B cell (primary cell): Measurements from ENCODE around the gene AP1AR. TPM values are rescaled to one million over a fixed set of nuclear protein-coding genes. Genes with fewer than 3 reads are reported as not detected.

ENCODE experiments used
- ATAC-seq: fragments of 200-7000 bp; cut with Tn5 transposase; one replicate; pipeline ENCODE4 v1.10.0; 2021; ENCODE audit warnings: low read depth, mild to moderate bottlenecking, moderate number of reproducible peaks, moderate library complexity
- CTCF ChIA-PET: fragments of 350-600 bp; sonication (Branson Sonifier 250); formaldehyde crosslinking; loops from one replicate; lab custom pipeline; 2021; ENCODE audit warnings: antibody characterized with exemption, inconsistent platforms; lab: Charles Lee
- POLR2A ChIA-PET: fragments of 350-600 bp; sonication (Branson Sonifier 250); formaldehyde crosslinking; loops from one replicate; lab custom pipeline; 2021; ENCODE audit warnings: antibody characterized with exemption; lab: Charles Lee
- DNase-seq: peaks from one replicate; pipeline ENCODE4 v3.0.0; 2013
- H2AFZ ChIP-seq: 2 replicates; pipeline ENCODE4 v1.6.1; 2012; ENCODE audit warnings: mild to moderate bottlenecking, low read depth, low read length; ENCODE audit not compliant: insufficient read depth, poor library complexity, severe bottlenecking
- H3K27ac ChIP-seq, 2 donors: 1 replicate in 1 of 2; 2 replicates in 1 of 2; pipeline ENCODE4 v1.5.1; 2012 to 2013; ENCODE audit warnings: low read length in 2 of 2, mild to moderate bottlenecking in 2 of 2, moderate library complexity in 1 of 2
- H3K27me3 ChIP-seq, 4 experiments: fragments of 200-600 bp in 1 of 4; sonication (generic) in 1 of 4; replicated peaks in 1 of 4; 1 replicate in 2 of 4; 2 replicates in 2 of 4; pipeline versions ENCODE4 v1.6.1 to v1.7.0; 2013 to 2016; ENCODE audit warnings: low read length in 3 of 4, mild to moderate bottlenecking in 2 of 4, mixed read lengths in 1 of 4, moderate library complexity in 1 of 4; ENCODE audit not compliant: insufficient read depth in 4 of 4, control insufficient read depth in 3 of 4; ENCODE audit errors: control extremely low read depth in 1 of 4
- H3K36me3 ChIP-seq, 2 experiments: replicated peaks in 1 of 2; 1 replicate in 1 of 2; 2 replicates in 1 of 2; pipeline versions ENCODE4 v1.6.1 to v1.7.1; 2013; ENCODE audit warnings: low read length in 1 of 2; ENCODE audit not compliant: insufficient read depth in 2 of 2, control insufficient read depth in 1 of 2; ENCODE audit errors: control extremely low read depth in 1 of 2, extremely low read depth in 1 of 2
- H3K4me1 ChIP-seq, 2 donors: fragments of 200-600 bp in 1 of 2; sonication (generic) in 1 of 2; 1 replicate in 1 of 2; 2 replicates in 1 of 2; pipeline versions ENCODE4 v1.5.1 to v1.6.1; 2013 to 2017; ENCODE audit warnings: low read length in 2 of 2; ENCODE audit not compliant: control insufficient read depth in 2 of 2, insufficient read depth in 2 of 2
- H3K4me2 ChIP-seq: replicated peaks from 2 replicates; pipeline ENCODE3; 2012; ENCODE audit warnings: mild to moderate bottlenecking, low read depth, low read length; ENCODE audit not compliant: poor library complexity, severe bottlenecking
- H3K4me3 ChIP-seq, 5 experiments: fragments of 200-600 bp in 1 of 5; sonication (generic) in 1 of 5; 1 replicate in 3 of 5; 2 replicates in 2 of 5; pipeline versions ENCODE4 v1.5.1 to v1.7.0; 2011 to 2016; ENCODE audit warnings: low read length in 4 of 5, mild to moderate bottlenecking in 4 of 5, low read depth in 2 of 5, control low read depth in 1 of 5, moderate library complexity in 1 of 5; ENCODE audit not compliant: insufficient read depth in 1 of 5; ENCODE audit errors: control extremely low read depth in 1 of 5, extremely low read depth in 1 of 5
- H3K79me2 ChIP-seq: fragments of 200-600 bp; sonication (generic); one replicate; pipeline ENCODE4 v1.6.0; 2016; ENCODE audit warnings: low read length; ENCODE audit not compliant: control insufficient read depth, insufficient read depth
- H3K9ac ChIP-seq: fragments of 200-600 bp; sonication (generic); 2 replicates; pipeline ENCODE4 v1.6.1; 2017; ENCODE audit warnings: mild to moderate bottlenecking, low read length, moderate library complexity
- H3K9me3 ChIP-seq, 3 donors: one replicate each; pipeline versions ENCODE4 v1.6.1 to v1.7.1; 2013; ENCODE audit warnings: low read length in 2 of 3; ENCODE audit not compliant: control insufficient read depth in 2 of 3, insufficient read depth in 1 of 3; ENCODE audit errors: control extremely low read depth in 1 of 3
- H4K20me1 ChIP-seq: 2 replicates; pipeline ENCODE4 v1.6.0; 2012; ENCODE audit warnings: mild to moderate bottlenecking, low read length; ENCODE audit not compliant: insufficient read depth, control insufficient read depth, poor library complexity, severe bottlenecking
- H3K27ac Mint-ChIP-seq: one replicate; pipeline ENCODE4 v1.8.0; 2021; ENCODE audit warnings: mixed read lengths
- H3K27me3 Mint-ChIP-seq: one replicate; pipeline ENCODE4 v1.8.0; 2021; ENCODE audit warnings: mixed read lengths
- H3K4me1 Mint-ChIP-seq: one replicate; pipeline ENCODE4 v1.8.0; 2021; ENCODE audit warnings: mixed read lengths
- H3K4me3 Mint-ChIP-seq: one replicate; pipeline ENCODE4 v1.8.0; 2021; ENCODE audit warnings: mixed read lengths
- H3K9me3 Mint-ChIP-seq: one replicate; pipeline ENCODE4 v1.8.0; 2022; ENCODE audit warnings: mixed read lengths; ENCODE audit not compliant: insufficient read depth
- CTCF ChIP-seq: fragments of 200-600 bp; IDR thresholded peaks from one replicate; pipeline ENCODE4 v1.8.0; 2022; ENCODE audit warnings: antibody characterized with exemption, mild to moderate bottlenecking
- EZH2 ChIP-seq: IDR thresholded peaks from 2 replicates; pipeline ENCODE4 v1.6.1; 2012; ENCODE audit warnings: borderline replicate concordance, low read depth, mild to moderate bottlenecking, moderate library complexity, low read length; ENCODE audit not compliant: insufficient read depth, poor library complexity, severe bottlenecking
- WGBS: methylation state at CpG from one replicate; pipeline ENCODE4 v1.1.5; 2013; ENCODE audit warnings: missing lambda C conversion rate; ENCODE audit not compliant: insufficient coverage; 5-methylcytosine and 5-hydroxymethylcytosine counted together
- intact Hi-C: fragments of 100-400 bp; cut with micrococcal nuclease; formaldehyde crosslinking; loops from one replicate; pipeline ENCODE4 v1.10.0; 2022
- polyA plus RNA-seq: library from polyadenylated mRNA; depleted of rRNA; stranded (reverse); fragments of >200 nt; gene quantifications from 2 replicates; pipeline ENCODE4 v1.2.3, GENCODE V29; 2012
- total RNA-seq, 2 donors: library from RNA; stranded (reverse); fragments of 120-200 nt in 1 of 2; gene quantifications; 1 replicate in 1 of 2; 2 replicates in 1 of 2; pipeline versions ENCODE4 v1.2.3 to v1.2.4, GENCODE V29; 2013 to 2022

Gene AP1AR
- total and polyA plus RNA-seq, 2 donors (not counting 1 experiment from before 2014, with no cell fraction given), result 3.4 to 20.3 TPM

GRCh38 chr4:112296949-112297880 is 65.6 kb downstream of the AP1AR start, which contains the start of gene ALPK1:
TSS of gene ALPK1 (plus strand) at chr4:112297369.
- Histone ChIP-seq H3K27me3 (no peaks in the 10 kb centered on the region), H3K79me2 (peaks cover 11% of the 10 kb centered on the region), H3K4me1 (peaks cover 16 to 19% of the 10 kb centered on the region in 2 donors), H3K9me3 (no peaks in the 10 kb centered on the region), H3K4me3 (peak within 1 kb of the TSS; percentile 26 to 74 (median 46)), H4K20me1 (no peaks in the 10 kb centered on the region), H3K9ac (peak within 1 kb of the TSS; percentile 67), H3K4me2 (peak within 1 kb of the TSS; percentile 82), H3K27ac (peak within 1 kb of the TSS in 1 of 2 donors; percentile 77), H2AFZ (peak within 1 kb of the TSS; percentile 77), H3K36me3 (no peaks in the 10 kb centered on the region)
- DNase-seq (peak; percentile 77), ATAC-seq (peak; percentile 95)
- intact Hi-C loops, result loop anchor here (1.0 kb wide), 1 partner anchor 11 kb away; no protein-coding TSS in a partner anchor
- peak within 1 kb of the TSS; percentile 90 for H3K4me3 Mint-ChIP-seq
- no peaks in the 10 kb centered on the region for H3K9me3 Mint-ChIP-seq
- TF ChIP-seq EZH2, result no peak
- TF ChIP-seq CTCF, result no peak
- no CpG with 5 or more reads among the region's 4 CpGs for WGBS
- POLR2A ChIA-PET, result interaction anchor here (0.6 to 1.3 kb wide), 2 partner anchors 11 to 13 kb away, joined by 4 to 11 read pairs; partner anchors contain the start of gene TIFA
- CTCF ChIA-PET, result interaction anchor here (0.6 to 1.6 kb wide), 5 partner anchors 12 to 226 kb away, joined by 3 to 8 read pairs (median 4); no protein-coding TSS in a partner anchor
- H3K27ac Mint-ChIP-seq, result peak within 1 kb of the TSS; percentile 82
- H3K4me1 Mint-ChIP-seq, result peaks cover 24% of the 10 kb centered on the region
- H3K27me3 Mint-ChIP-seq, result no peaks in the 10 kb centered on the region
